ENCODE measurements around the gene CLDN4.

Gene CLDN4

DNA sequence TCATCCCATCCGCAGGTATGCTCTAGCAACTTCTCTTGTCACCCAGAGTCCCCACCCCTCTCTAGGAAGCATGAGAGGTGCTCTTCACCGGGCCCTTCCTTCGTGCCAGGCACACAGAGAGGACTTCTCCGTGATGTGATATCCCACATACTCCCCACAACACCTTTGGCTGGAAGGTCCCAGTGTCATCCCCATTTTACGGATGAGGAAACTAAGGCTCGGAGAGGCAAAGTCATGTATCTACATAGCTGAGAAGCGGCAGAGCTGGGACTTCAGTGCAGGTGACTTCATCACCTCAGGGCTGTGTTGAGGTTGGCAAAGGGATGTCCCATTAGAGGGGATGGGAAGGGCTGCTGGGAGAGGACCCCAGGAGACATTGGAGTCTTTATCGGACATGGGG, 45.6 kb downstream of the CLDN4 start:
- DNase-seq (ENCODE audit: low spot score): no peak

DNA sequence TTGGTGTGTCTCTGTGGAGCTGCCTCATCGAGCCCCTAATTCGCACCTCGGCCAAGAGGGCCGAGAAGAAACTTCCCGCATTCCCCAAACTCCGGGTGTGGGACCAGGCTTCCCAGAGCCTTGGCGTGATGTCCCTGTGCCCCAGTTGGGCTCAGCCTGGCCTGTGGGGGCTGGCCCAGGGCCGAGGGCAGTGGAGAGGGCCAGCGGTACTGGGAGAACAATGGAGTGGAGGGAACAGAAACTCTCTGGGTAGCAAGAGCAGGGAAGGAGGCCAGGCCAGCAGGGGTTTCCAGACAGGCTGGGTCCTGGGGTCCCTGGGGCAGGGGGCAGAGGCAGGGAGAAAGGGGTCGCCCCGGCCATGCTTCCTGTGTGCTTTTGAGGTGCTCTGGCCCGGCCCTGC, 46.2 kb downstream of the CLDN4 start:
- no peak for DNase-seq (ENCODE audit: low spot score)

DNA sequence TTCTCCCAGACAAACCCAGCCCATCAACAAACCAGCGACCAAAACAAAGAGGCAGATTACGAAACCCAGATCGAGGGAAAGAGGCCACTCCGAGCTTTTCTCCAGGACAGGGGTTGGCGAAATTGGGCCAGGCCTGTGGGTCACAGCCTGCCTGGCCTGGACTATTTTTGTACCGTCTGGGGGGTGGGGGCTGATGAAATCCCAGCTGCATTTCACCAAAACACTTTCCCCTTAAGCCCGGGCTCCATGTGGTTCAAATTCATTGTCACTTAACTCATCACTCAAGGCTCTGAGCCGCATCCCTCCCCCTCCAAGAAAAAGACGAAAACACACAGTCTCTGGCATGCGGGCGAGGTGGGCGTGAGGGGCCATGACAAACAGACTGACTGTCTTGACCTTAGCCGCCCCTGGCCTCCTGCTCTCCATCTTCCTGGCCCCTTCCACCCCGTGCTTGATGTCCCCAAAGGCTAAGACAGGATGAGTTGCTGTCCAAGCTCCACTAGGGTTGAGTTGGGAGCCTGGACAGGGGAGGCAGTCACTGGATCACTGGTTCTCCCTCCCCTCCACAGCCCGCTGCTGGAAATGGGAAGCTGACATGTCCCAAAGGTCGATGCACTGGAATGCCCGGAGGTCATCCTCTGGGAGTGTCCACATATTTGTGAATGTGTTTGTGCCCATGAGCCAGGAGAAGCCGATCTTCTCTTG, 49.3 kb downstream of the CLDN4 start:
- DNase-seq (ENCODE audit: low spot score): peak; percentile 90

DNA sequence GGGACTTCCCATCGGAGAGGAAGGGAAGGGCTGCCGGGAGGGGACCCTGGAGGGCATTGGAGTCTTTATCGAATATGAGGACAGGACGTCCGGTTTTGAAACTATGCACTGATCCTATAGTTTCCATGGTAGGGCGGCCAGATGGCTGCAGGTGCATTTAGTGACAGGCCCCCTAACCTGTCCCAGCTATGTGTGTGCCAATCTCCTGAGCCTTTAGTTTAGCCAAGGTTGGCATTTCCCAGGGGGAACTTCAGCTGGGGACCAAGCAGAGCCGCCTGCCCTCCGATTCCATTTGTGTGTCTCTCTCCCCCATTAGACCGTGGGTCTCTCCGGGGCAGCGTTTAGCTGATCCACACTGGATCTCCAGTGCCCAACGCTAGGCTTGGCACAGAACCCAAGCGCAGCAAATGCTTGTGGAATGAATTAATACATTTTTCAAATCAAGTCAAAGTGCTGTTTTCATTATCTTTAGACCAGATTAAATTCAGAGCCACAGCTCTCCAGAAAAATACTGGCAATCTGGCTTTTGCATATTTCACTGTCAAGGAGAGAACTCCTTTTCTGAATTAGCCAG, 50.0 kb downstream of the CLDN4 start:
- no peak for DNase-seq (ENCODE audit: low spot score)

DNA sequence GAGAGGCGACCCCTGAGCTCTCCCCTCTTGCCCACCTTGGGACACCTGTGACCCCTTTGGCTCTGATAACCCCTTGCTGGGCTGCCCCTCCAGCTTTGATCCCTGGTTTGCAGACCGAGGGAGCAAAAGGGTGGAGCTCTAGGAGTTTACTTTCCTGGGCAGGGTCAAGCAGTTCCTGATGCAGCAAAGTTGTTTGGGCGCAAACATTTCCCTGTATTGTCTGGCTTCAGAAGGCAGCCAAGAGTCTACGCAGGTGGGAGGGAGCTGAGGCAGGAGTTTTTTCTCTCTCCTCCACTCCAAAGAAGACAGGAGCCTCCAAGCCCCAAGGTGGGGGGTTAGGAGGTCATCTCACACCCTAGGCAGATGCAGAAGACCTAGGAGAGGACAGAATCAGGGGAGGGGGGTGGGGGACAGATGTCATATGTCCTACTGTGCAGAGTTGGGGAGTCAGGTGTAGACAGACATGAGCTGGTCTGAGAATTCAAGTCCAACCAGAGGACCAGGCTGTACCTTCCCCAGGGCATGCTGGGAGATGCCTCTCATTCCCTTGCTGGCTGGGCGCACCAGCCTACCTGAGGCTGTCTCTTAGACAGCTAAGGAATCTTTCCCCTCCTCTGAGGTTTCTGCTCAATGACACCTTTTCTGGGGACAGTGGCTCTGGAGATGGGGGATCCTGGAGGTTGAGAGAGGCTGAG, 50.7 kb downstream of the CLDN4 start:
- no peak for DNase-seq (ENCODE audit: low spot score)

DNA sequence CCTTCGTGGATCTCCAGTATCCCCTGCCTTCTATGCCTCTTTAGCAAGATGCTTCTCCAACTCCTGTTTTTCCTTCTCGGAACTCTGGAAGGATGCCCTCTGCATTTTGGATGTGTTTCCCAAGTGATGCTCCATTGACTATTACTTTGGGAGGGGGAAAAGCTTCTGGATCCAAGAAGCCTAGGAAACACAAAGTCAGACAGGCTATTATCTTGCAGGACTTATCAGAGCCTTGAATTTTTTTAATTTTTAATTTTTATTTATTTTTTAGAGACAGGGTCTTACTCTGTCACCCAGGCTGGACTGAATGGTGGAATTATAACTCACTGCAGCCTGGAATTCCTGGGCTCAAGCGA, 51.2 kb downstream of the CLDN4 start:
- DNase-seq (ENCODE audit: low spot score): no peak

All from AG20443 (cell line).